Measurements from ENCODE around the gene TMEM253. TPM values are rescaled to one million over a fixed set of nuclear protein-coding genes. Genes with fewer than 3 reads are reported as not detected.

Gene TMEM253
- total RNA-seq, 1 donor from 2014 or later: 0.19 TPM

GRCh38 chr14:21078726-21079125, 22.1 kb upstream of the TMEM253 start:
- no peak for DNase-seq
- H3K4me1 ChIP-seq: no peaks in the 10 kb centered on the region
- no peak for TF ChIP-seq CTCF (IDR thresholded peaks at IDR 0.05; ENCODE audit: borderline replicate concordance)
- H3K9me3 ChIP-seq (replicated peaks): no peaks in the 10 kb centered on the region
- no peaks in the 10 kb centered on the region for H3K27me3 ChIP-seq (ENCODE audit: low read depth)
- H3K27ac ChIP-seq (replicated peaks): no peak overlapping the region
- intact Hi-C loops (cut with micrococcal nuclease): no loop called here
- H3K36me3 ChIP-seq: peaks cover 99% of the 10 kb centered on the region
- no peak overlapping the region for H3K4me3 ChIP-seq

- no peaks in the 10 kb centered on the region for H3K9me3 ChIP-seq (replicated peaks)
- no peak overlapping the region for H3K27ac ChIP-seq (replicated peaks)
- H3K36me3 ChIP-seq: peaks cover 99% of the 10 kb centered on the region
- no peak for TF ChIP-seq CTCF (IDR thresholded peaks at IDR 0.05; ENCODE audit: borderline replicate concordance)
- peaks cover 11% of the 10 kb centered on the region for H3K4me1 ChIP-seq
- no peak for DNase-seq
- intact Hi-C loops (cut with micrococcal nuclease): no loop called here
- no peaks in the 10 kb centered on the region for H3K27me3 ChIP-seq (ENCODE audit: low read depth)
- H3K4me3 ChIP-seq: no peak overlapping the region
These were observed 19.2 kb upstream of the TMEM253 start for GRCh38 chr14:21081521-21082142.

- TF ChIP-seq CTCF (IDR thresholded peaks at IDR 0.05; ENCODE audit: borderline replicate concordance): no peak
- peaks cover 11% of the 10 kb centered on the region for H3K4me1 ChIP-seq
- H3K4me3 ChIP-seq: no peak overlapping the region
- no peaks in the 10 kb centered on the region for H3K9me3 ChIP-seq (replicated peaks)
- H3K27ac ChIP-seq (replicated peaks): no peak overlapping the region
- DNase-seq: no peak
- H3K36me3 ChIP-seq: peaks cover 94% of the 10 kb centered on the region
- intact Hi-C loops (cut with micrococcal nuclease): no loop called here
- no peaks in the 10 kb centered on the region for H3K27me3 ChIP-seq (ENCODE audit: low read depth)
These were observed 17.1 kb upstream of the TMEM253 start for GRCh38 chr14:21083565-21084325.

- TF ChIP-seq CTCF (IDR thresholded peaks at IDR 0.05; ENCODE audit: borderline replicate concordance): no peak
- intact Hi-C loops (cut with micrococcal nuclease): no loop called here
- H3K27ac ChIP-seq (replicated peaks): no peak overlapping the region
- H3K9me3 ChIP-seq (replicated peaks): no peaks in the 10 kb centered on the region
- peaks cover 11% of the 10 kb centered on the region for H3K4me1 ChIP-seq
- no peak overlapping the region for H3K4me3 ChIP-seq
- no peak for DNase-seq
- H3K36me3 ChIP-seq: peaks cover 92% of the 10 kb centered on the region
- H3K27me3 ChIP-seq (ENCODE audit: low read depth): no peaks in the 10 kb centered on the region
These were observed 16.5 kb upstream of the TMEM253 start for GRCh38 chr14:21084396-21084795.

- Histone ChIP-seq H3K27me3 (ENCODE audit: low read depth) (no peaks in the 10 kb centered on the region), H3K4me1 (peaks cover 11% of the 10 kb centered on the region), H3K9me3 (replicated peaks) (no peaks in the 10 kb centered on the region), H3K4me3 (no peak overlapping the region), H3K27ac (replicated peaks) (peak overlapping the region; percentile 58), H3K36me3 (peaks cover 91% of the 10 kb centered on the region)
- intact Hi-C loops (cut with micrococcal nuclease): no loop called here
- no peak for DNase-seq
- no peak for TF ChIP-seq CTCF (IDR thresholded peaks at IDR 0.05; ENCODE audit: borderline replicate concordance)
These were observed 15.6 kb upstream of the TMEM253 start for GRCh38 chr14:21084998-21085853.

Data from left ventricle myocardium inferior (tissue), 1 donor.